SHP77 treated with DMSO at 0.1 percent for 48 hours (cell line): Measurements from ENCODE around the gene DBR1.
A peak's percentile ranks its signal among the peaks of the same experiment; 100 is the strongest.

Source experiments
- DNase-seq: peaks from one replicate; lab custom pipeline; 2025; lab: John Stamatoyannopoulos, UW

Gene DBR1, protein sequence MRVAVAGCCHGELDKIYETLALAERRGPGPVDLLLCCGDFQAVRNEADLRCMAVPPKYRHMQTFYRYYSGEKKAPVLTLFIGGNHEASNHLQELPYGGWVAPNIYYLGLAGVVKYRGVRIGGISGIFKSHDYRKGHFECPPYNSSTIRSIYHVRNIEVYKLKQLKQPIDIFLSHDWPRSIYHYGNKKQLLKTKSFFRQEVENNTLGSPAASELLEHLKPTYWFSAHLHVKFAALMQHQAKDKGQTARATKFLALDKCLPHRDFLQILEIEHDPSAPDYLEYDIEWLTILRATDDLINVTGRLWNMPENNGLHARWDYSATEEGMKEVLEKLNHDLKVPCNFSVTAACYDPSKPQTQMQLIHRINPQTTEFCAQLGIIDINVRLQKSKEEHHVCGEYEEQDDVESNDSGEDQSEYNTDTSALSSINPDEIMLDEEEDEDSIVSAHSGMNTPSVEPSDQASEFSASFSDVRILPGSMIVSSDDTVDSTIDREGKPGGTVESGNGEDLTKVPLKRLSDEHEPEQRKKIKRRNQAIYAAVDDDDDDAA

DNA sequence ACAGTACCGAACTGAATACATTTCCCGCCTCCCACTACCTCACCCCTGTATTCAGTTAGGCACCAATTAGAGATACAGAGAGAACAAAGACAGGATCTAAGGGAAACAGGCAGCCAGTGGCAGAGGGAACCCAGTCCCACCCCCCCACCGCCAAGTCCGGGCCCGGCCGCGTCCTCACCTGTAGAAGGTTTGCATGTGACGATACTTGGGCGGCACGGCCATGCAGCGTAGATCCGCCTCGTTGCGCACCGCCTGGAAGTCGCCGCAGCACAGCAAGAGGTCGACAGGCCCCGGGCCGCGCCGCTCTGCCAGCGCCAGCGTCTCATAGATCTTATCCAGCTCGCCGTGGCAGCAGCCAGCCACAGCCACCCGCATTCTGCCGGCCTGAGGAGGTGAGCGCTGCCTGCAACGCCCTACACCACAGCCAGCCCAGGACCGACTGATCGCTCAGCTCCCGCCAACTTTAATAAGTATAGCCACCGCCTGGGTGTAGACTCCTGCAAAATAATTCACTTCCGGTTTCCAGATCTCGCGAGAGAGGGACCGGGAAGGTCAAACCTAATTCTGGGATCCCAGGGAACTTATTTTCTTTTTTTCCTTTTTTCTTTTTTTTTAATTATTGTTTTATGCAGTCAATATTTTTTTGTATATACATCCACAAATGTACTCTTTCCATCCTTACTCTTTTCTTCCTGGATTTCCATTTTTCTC is at the start of gene DBR1:
DBR1 (minus strand) TSS at position 501 of the 711 bp plus-strand sequence; CDS start at position 375, 126 bp downstream.
- peak; percentile 84 for DNase-seq

DNA sequence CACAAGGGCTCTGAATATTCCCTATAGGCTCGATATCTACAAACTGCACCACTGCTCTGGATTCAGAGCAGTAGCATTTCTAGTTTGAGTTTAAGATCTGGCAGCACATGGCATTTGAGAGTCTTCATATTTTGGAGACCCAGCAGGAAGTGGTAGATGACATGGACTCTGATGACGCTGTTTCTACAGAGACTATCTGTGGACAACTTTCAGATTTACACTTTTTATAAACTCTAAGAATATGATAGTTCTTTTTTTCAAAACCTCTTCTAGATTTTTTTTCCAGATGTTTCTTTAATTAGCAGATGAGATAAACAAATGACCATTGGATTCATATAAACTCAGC is 48.2 kb upstream of the DBR1 start:
- no peak for DNase-seq

DNA sequence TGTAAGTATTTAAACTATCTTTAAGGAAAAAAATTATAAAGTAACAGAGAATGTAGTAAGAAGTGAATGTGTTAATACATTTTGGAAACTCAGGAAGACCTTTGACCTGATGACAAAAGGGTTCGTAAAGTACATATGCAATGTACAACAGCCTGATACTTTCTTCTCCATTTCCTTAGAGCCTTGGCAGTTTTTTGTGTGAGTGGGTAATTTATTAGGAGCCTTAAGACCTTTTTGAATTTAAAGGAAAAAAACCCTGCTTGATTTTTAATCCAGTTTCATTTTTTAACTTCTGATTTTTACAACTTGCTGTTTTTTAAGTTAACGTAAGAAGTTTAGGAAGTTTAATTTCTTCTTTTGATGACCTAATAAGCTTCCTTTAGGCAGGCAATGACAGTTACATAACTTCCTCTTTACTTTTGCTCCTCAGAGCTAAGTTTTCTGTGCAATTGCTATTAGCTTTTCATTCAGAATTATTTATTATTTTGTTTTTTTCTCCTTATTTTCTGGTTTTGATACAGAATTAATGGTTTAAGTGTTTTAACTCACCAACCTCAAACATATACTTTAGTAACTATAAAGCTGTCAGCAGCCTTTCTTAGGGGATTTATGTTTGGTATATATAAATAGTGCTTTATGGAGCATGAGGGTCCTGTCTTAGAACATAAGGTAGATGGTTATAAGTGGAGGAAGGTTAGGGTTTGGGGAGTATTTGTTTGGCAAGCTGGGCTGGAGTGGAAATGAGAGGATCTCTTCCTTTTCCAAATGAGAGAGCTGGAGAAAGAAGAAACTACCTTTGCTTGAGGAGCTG is 47.6 kb upstream of the DBR1 start:
- DNase-seq = no peak

DNA sequence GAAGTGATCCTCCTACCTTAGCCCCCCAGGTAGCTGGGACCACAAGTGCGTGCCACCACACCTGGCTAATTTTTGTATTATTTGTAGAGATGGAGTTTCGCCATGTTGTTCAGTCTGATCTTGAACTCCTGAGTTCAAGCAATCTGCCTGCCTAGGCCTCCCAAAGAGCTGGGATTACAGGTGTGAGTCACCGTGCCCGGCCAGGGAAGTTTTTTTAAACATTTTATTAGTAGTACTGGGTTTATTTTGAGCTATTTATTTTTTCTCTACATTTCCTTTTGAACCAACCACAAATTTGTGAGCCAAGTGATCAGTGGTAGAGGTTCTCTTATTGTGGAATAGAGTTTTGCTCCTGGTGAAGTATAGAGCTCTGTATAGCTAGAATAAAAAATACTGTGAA is 46.1 kb upstream of the DBR1 start:
- DNase-seq = no peak

DNA sequence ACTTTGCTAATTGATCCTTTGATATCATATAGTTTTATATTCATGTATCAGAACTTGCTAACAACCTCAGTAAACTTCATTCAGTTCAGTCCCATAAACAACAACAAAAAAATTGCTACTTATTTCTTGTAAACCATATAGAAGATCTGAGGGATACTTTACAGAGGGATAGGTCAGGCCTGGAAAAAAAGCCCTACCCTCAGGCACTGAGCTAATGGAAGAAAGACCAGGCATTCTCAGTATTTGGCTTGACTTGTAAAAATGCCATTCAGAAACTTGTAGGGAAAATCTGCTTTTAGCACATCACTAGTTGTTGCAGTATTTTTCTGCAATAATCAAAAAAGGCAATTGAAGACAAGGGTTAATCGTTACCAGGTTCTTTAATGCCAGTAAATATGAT is 45.5 kb upstream of the DBR1 start:
- no peak for DNase-seq

DNA sequence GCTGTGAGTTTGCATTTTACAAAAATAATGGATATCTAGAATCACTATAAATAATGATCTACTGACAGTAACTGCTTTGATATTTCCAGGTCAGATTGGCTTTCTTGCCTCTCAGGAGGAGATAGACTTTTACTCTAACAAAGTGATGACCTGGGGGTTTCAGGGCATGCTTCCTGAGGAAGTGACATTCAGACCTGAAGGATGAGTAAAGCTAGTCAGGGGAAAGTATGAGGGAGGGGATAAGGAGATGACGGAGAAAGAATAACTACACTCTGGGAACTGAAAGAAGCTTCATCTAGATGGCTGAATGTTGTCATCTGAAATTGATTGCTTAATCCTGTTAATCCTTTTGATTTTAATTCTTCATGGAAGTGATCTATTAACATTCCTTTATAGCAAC is 44.5 kb upstream of the DBR1 start:
- DNase-seq = no peak

DNA sequence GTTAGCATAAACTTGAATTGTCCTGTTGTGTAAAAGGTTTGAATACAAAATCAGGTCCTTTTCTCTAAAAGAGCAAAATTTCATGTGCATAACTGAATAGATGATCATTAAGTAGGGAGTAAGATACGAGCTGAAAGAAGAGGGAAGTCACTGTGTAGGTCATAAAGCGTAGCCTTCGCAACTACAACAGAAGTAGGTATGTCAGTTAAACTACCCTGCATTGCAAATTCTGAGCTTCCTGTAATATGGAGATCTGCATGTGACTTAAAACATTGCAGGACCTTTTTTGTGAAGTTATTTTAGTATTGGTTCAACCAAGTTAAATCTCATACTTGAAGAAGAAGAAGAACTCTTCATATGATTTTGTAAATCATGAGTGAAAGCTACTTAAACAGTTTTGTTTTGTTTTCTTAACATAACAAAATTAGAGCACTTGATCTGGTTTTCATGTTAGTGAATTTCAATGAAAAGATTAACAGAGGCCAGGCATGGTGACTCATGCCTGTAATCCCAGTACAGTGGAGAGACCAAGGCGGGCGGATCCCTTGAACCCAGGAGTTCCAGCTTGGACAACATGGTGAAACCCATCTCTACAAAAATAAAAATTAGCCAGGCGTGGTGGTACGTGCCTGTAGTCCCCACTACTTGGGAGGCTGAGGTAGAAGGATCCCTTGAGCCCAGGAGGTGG is 38.8 kb upstream of the DBR1 start:
- DNase-seq = no peak

DNA sequence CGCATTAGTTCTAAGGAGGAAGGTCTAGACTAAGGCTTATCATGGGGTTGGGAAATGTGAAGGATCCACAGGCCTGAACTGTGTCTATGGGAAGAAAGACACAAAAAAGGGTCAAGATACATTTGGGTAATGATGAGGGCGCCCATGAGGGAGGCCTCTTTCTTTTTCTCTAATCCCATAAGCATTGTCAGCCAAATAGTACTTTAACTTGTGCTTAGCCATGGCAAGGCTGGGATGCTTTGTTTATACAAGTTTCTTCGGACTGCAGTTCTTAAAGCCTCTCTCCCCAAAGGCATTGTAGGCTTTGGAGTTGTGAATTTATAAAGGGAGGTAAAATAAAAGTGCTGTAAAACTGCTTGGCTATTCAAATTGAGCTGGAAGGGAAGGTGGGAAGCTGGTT is 35.8 kb upstream of the DBR1 start:
- no peak for DNase-seq

DNA sequence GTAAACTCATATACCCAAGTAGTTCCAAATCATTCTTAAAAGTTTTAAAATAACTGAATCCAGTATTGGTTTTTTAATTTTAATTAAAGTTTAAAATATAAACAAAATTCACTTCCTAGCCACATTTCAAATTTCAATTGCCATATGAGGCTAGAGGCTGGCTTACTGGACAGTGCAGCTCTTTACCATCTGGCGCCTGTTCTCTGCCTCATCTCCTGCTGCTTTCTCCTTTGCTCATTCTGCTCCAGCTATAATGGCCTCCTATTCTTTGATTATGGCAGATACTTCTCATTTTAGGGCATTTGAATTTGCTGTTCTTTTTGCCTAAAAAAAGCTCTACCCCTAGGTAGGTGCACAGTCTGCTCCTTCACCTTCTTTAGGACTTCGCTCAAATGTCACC is 31.5 kb upstream of the DBR1 start:
- no peak for DNase-seq

DNA sequence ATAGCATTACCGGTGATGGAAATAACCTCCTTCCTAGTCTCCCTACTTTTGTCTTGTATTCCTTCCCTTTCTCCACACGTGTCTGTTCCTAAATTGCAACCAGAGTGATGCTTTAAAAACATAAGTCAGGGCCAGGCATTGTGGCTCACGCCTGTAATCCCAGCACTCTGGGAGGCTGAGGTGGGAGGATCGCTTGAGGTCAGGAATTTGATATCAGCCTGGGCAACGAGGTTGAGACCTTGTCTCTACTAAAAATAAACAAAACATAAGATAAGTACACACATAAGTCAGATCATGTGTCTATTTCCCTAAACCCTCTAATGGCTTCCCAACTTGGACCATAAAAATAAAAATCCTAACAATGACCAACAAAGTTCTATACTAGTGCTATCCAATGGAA is 30.8 kb upstream of the DBR1 start:
- DNase-seq = no peak

DNA sequence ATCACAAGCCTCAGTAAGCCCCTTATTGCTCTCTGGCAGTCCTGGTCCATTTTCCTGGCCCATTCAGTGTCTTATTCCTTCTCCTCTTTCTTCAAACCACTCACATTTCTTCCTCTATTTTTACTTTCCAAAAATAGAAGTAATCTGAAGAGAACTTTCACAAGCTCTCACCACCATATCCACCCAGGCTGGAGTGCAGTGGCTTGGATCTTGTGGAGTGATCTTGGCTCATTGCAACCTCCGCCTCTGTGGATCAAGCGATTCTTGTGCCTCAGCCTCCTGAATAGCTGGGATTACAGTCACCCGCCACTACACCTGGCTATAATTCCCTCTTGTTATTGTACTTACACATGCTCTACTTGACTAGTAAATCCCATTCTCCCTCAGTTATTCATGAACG is 29.2 kb upstream of the DBR1 start:
- DNase-seq = no peak

DNA sequence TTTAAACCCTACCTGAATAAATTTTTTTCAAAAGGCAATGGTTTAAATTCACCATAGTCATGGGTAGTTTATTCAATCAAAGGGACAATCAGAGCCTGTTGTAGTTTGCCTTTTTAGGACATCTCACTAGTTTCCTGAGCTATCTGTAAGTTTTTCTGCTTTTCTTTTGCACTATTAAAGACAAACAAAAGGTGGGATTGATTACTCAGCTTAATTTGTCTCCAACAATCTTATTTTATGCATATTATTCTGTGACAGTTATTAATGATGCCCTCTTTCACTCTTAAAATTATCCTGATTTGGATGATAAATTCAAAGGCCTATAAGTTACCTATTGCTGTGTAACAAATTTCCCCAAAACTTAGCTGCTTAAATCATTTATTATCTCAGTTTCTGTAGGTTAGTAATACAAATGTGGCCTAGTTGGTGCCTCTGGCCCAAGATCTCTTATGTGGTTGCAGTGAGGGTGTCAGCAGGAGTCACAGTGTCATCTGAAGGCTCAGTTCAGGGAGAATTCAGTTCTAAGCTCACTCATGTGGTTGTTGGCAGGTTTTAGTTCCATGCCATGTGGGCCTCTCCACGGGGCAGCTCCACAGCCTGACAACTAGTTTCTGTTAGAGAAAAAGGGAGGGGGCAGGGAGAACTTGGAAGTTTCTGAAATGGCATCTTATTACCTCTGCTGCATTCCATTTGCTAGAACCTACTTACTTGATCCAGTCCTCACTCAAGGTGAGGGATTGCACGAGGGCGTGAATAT is 28.4 kb upstream of the DBR1 start:
- DNase-seq = no peak

DNA sequence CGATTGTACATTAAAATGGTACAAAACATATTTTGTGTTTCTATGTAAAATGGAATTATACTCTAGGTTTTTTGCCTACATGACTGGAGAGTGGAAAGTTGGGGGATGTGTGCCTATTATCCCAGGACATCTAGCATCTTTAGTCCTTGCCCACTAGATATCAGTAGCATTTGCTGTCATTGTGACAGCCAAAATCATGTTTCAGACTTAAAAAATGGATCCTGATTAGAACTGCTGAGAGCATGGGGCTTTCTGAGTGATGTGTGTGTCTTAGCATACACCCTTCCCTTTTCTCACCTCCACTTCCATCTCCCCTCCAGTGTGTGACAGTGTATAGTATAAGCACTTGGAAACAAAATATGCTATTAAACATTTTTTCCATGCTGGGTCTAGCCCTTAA is 25.7 kb upstream of the DBR1 start:
- DNase-seq = no peak

DNA sequence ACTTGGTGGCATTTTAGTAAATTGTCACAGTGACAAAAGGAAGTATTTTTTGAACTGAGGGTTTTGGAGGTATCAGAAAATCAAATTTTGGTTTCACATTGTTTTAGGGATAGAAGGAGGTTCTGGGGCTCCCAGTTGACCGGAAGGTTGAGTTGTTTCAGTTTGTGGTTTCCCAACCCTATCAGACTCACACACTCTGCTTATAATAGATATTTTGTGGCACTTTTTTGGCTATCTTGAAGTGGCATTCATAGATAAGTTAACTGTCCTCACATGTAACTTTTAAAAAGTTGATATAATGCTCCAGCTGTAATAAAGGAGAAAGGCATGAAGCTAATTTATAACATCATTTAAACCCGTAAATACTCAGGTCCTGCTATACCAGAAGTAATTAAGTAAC is 25.1 kb upstream of the DBR1 start:
- no peak for DNase-seq

DNA sequence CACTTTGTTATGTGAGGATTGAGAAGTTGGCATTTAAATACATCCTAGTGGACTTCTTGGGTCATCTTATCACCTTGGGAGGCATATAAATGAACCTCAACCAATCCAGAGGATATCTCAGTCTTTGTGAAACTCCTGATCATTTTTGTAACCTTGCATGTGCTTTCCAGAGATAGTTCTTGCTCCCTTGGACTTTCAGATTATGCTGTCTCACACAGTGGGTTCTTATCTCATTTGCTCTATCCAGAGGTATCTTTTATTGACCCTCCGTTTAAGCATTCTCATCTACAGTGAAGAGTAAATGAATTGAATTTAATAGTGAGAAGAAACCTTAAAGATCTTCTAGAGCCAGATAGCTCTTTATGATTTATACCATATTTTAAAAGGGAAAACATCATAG is 22.8 kb upstream of the DBR1 start:
- no peak for DNase-seq

DNA sequence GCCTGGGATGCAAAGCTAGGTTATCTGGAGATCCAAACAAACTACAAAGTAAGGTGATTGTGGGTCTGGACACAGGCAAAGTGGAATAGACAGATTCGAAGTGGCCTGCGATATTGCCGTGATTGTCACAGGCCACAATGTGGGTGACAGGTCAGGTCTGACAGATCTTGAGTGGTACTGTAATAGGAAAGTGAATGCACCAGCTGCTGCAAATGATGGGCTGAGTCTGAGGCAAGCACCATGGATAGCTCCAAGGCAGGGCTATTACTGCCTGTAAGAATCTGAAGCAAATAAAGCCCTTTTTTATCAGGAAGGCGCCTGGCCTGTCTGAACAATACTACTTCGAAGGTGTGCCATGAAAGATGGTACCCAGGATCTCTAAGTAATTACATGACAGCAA is 22.3 kb upstream of the DBR1 start:
- no peak for DNase-seq

DNA sequence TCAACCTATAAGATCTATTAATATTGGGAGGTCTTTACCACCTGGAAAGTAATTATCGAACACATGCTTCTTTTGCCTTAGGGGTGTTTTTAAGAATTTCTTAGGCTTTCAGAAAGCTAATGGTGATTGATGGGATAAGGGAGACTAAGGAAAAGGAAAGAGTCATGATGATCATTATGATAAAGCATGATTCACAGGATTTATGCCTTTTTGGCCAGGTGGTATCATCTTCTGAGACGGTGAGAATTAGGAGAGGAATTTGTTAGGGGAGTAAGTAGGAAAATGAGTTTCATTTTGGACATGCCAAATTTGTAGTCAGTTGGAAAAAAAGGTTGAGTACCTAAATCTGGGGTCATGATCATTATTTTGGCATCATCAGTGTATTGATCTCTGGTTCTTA is 21.3 kb upstream of the DBR1 start:
- DNase-seq = no peak

DNA sequence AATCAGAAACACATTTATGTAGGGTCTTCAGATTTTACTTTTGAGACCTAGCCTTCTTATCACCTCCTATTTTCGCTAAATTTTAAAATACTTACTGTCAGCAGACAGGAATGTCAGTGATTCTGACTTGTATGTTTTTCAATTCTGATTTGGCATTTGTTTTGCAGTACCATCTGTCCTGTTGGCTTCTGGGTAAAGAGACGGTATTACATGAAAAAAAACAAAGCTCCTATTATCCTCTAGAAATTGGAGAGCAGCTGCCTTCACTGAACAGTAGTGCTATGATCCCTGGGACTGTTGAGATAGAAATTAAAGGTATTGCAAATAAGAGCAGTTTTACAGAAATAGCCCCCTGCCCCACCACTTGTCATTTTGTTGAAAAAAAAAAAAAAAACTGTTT is 20.8 kb upstream of the DBR1 start:
- no peak for DNase-seq

DNA sequence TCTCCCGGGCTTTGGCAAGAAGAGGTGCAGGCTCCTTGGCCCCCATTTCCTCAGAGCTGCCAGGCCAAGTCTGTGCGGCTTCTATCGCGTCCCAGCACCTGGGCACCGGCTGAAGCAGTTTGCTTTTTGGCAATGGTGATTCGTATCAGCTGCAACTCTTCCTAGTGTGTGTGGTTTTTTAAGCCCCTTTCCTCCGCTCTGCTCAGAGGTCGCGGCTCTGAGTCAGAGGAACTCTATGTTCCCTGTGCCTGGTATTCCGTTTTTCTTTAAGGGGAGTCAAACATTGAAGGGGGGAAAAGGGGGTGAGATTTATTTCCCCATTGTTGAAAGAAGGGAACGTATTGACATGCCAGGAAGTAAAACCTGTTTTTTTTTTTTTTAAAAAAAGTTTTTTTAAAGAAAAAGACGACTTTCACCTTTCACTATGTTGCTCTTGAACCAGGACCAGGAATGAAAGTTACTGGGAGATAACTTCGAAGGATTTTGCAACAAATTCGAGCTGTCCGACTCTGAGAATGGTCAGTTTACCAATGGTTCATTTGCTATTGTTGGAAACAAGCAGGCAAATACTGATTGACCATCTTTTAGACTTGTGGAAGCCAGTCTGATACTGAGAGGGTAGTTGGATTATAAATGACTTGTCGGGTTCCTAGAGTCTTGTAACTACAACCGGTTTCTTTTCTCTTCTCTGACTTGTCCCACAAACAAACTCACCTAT is 13.5 kb upstream of the DBR1 start:
- DNase-seq = no peak

DNA sequence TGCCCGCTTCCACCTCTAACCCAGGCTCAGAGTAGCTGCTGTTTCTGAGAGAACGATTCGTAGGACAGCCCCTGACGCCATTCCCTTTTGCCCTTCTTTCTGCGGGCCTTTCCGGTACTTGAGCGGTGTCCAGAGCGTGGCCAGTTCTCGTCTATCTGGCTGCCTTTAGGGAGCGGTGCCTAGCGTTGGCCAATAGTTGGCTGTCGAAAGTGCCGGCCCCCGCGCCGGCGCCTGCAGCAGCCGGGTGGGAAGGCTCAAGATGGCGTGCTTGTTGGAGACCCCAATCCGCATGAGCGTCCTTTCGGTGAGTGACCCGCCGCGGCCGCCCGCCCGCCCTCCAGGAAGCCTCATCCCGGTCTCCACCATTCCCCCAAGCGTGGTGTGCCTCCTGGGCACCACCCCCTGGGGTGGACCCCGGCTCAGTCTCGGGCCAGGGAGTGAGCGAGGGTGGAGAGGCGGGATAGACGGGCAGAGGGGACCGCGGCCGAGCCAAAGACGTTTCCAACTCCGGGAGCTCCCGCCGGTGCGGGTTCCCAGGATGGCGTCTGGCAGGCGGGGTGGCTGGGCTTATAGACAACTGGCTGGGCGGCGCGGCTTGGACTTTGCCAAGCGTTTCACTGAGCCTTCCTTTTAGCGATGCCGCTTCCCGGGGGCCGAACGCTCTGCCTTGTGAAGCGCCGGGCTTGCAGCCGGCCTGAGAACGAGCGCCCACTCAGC is 12.7 kb upstream of the DBR1 start, which contains the start of gene ARMC8:
ARMC8 (plus strand) TSS at position 6 of the 717 bp plus-strand sequence; CDS start at position 260, 254 bp downstream.
- DNase-seq = peak; percentile 82
